Measurements from ENCODE around the gene ZDHHC12. TPM values are rescaled to one million over a fixed set of nuclear protein-coding genes. Genes with fewer than 3 reads are reported as not detected.

Gene ZDHHC12
- total and polyA plus RNA-seq, 10 of the 15 experiments (the other 5 are each of a cell fraction or from before 2014, with no cell fraction given): 0.95 to 146 (median 49.9) TPM

DNA sequence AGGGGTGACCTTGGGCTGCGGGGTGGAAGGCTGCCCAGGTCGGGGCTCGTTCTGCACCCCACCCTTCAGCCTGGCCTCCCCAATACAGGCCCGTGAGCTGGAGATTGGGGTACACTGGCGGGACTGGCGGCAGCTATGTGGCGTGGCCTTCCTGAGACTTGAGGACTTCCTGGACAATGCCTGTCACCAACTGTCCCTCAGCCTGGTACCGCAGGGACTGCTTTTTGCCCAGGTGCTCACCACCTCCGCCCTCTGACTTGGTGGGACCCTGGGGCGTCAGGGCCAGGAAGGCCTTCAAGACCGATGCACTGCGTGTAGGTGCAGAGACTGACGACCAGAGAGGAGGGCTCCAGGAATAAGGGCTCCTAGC is 10.5 kb downstream of the ZDHHC12 start (continued):
- TF ChIP-seq, protein P1, sequence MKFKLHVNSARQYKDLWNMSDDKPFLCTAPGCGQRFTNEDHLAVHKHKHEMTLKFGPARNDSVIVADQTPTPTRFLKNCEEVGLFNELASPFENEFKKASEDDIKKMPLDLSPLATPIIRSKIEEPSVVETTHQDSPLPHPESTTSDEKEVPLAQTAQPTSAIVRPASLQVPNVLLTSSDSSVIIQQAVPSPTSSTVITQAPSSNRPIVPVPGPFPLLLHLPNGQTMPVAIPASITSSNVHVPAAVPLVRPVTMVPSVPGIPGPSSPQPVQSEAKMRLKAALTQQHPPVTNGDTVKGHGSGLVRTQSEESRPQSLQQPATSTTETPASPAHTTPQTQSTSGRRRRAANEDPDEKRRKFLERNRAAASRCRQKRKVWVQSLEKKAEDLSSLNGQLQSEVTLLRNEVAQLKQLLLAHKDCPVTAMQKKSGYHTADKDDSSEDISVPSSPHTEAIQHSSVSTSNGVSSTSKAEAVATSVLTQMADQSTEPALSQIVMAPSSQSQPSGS (IDR thresholded peaks at IDR 0.05; ENCODE audit: low read length): no peak
- no peak for TF ChIP-seq MYC (IDR thresholded peaks at IDR 0.05; ENCODE audit: insufficient read depth, insufficient read length, insufficient replicate concordance, low read length, severe bottlenecking)
- TF ChIP-seq, protein P2, sequence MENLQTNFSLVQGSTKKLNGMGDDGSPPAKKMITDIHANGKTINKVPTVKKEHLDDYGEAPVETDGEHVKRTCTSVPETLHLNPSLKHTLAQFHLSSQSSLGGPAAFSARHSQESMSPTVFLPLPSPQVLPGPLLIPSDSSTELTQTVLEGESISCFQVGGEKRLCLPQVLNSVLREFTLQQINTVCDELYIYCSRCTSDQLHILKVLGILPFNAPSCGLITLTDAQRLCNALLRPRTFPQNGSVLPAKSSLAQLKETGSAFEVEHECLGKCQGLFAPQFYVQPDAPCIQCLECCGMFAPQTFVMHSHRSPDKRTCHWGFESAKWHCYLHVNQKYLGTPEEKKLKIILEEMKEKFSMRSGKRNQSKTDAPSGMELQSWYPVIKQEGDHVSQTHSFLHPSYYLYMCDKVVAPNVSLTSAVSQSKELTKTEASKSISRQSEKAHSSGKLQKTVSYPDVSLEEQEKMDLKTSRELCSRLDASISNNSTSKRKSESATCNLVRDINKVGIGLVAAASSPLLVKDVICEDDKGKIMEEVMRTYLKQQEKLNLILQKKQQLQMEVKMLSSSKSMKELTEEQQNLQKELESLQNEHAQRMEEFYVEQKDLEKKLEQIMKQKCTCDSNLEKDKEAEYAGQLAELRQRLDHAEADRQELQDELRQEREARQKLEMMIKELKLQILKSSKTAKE (IDR thresholded peaks at IDR 0.05; ENCODE audit: low read depth, poor library complexity, severe bottlenecking): no peak
- no peak for TF ChIP-seq HDGF (IDR thresholded peaks at IDR 0.05)
- TF ChIP-seq STAT1 (conservative IDR thresholded peaks at IDR 0.05): no peak

GRCh38 chr9:128712451-128713410 is 11.2 kb downstream of the ZDHHC12 start:
- FAIRE-seq (no peak), DNase-seq (ENCODE audit: low read depth, low spot score) (no peak), ATAC-seq (peak; percentile 32; the same call in 1 of the 3 replicates)
- in situ Hi-C loops (cut with MboI): no loop called here
- no peak overlapping the region for H3K4me3 ChIP-seq
- no peak overlapping the region for H3K9ac ChIP-seq (ENCODE audit: control insufficient read depth, insufficient read depth, low read length)
- no peaks in the 10 kb centered on the region for H3K9me3 ChIP-seq (replicated peaks; ENCODE audit: control insufficient read depth, insufficient read depth, low read length)
- 61% methylated on average over 26 of the region's 26 CpGs for WGBS (ENCODE audit: insufficient coverage, insufficient replicate concordance, low lambda C conversion rate, missing lambda C conversion rate)
- RAD21 ChIA-PET (ENCODE audit: unreplicated experiment): no interaction called here
- intact Hi-C loops (cut with micrococcal nuclease; ENCODE audit: unreplicated experiment): no loop called here
- SMC1A ChIA-PET (ENCODE audit: uncharacterized antibody, unreplicated experiment): no interaction called here
- CTCF ChIA-PET: no interaction called here
- H3K4me2 ChIP-seq (ENCODE audit: control insufficient read depth, insufficient read depth): no peak overlapping the region
- no peak overlapping the region for H2AFZ ChIP-seq (ENCODE audit: control insufficient read depth, low read depth, low read length)
- no peaks in the 10 kb centered on the region for H3K36me3 ChIP-seq (ENCODE audit: control insufficient read depth in 2 of 2, insufficient read depth in 2 of 2, low read length in 1 of 2)
- TF ChIP-seq MXI1 (IDR thresholded peaks at IDR 0.05; ENCODE audit: low read depth, low read length) (no peak), NKRF (conservative IDR thresholded peaks at IDR 0.05) (no peak), ZNF622 (IDR thresholded peaks at IDR 0.05) (no peak)
- POLR2A ChIA-PET: no interaction called here
- no peaks in the 10 kb centered on the region for H4K20me1 ChIP-seq (ENCODE audit: control insufficient read depth, insufficient read depth)
- H3K27ac ChIP-seq (ENCODE audit: control insufficient read depth, insufficient read depth): no peak overlapping the region
- H3K79me2 ChIP-seq (ENCODE audit: control insufficient read depth, insufficient read depth, low read length): no peaks in the 10 kb centered on the region
- BruUV-seq (replicated peaks): no TSS peak
- H3K27me3 ChIP-seq (replicated peaks in 1 of 2; ENCODE audit: control insufficient read depth in 2 of 2, insufficient read depth in 2 of 2, low read length in 1 of 2): no peaks in the 10 kb centered on the region
- no peaks in the 10 kb centered on the region for H3K4me1 ChIP-seq (ENCODE audit: control insufficient read depth, insufficient read depth, low read length)
